ENCODE measurements around the gene TUBA3D. TPM values are rescaled to one million over a fixed set of nuclear protein-coding genes. Genes with fewer than 3 reads are reported as not detected.
"Not testable (repeated sequence)": the region's sequence is repeated elsewhere in the genome, so short reads cannot be mapped to it uniquely, and the experiment has no call there.

Gene TUBA3D
- total and polyA plus RNA-seq, 5 donors from 2014 or later: not detected

GRCh38 chr2:131451265-131451949 lies 24.5 kb upstream of the TUBA3D start:
- H3K27ac Mint-ChIP-seq; H3K9me3 Mint-ChIP-seq; H3K4me1 Mint-ChIP-seq; H3K4me1 ChIP-seq (ENCODE audit: control insufficient read depth, insufficient read depth, low read length, poor library complexity, severe bottlenecking); H3K27me3 Mint-ChIP-seq; H3K4me3 ChIP-seq (ENCODE audit: low read depth, low read length); H3K27ac ChIP-seq (ENCODE audit: insufficient read depth, low read length, poor library complexity, severe bottlenecking); H3K36me3 ChIP-seq (ENCODE audit: control insufficient read depth, insufficient read depth, low read length); H3K9me3 ChIP-seq (ENCODE audit: control insufficient read depth in 2 of 2, low read length in 2 of 2); H3K4me3 Mint-ChIP-seq; ATAC-seq (ENCODE audit: low read depth in 2 of 2); H3K27me3 ChIP-seq (ENCODE audit: control insufficient read depth, insufficient read depth, low read length); H3K36me3 Mint-ChIP-seq: not testable (repeated sequence)
- DNase-seq: peak in 1 of 3 donors; percentile 17

GRCh38 chr2:131454914-131455313 lies 21.0 kb upstream of the TUBA3D start:
- H3K9me3 Mint-ChIP-seq: not testable (repeated sequence)

GRCh38 chr2:131467722-131468121 lies 8.2 kb upstream of the TUBA3D start:
- not testable (repeated sequence) for H3K27me3 ChIP-seq (ENCODE audit: control insufficient read depth, insufficient read depth, low read length); H3K4me1 ChIP-seq (ENCODE audit: control insufficient read depth, insufficient read depth, low read length, poor library complexity, severe bottlenecking); H3K4me3 Mint-ChIP-seq; ATAC-seq (ENCODE audit: low read depth in 2 of 2); H3K36me3 ChIP-seq (ENCODE audit: control insufficient read depth, insufficient read depth, low read length); H3K9me3 Mint-ChIP-seq; H3K9me3 ChIP-seq (ENCODE audit: control insufficient read depth in 2 of 2, low read length in 2 of 2); H3K4me3 ChIP-seq (ENCODE audit: low read depth, low read length); H3K27me3 Mint-ChIP-seq; H3K36me3 Mint-ChIP-seq; H3K4me1 Mint-ChIP-seq; DNase-seq; H3K27ac Mint-ChIP-seq; H3K27ac ChIP-seq (ENCODE audit: insufficient read depth, low read length, poor library complexity, severe bottlenecking)

More at GRCh38 chr2:131454914-131455313, 21.0 kb upstream of the TUBA3D start:
- H3K27ac ChIP-seq (ENCODE audit: insufficient read depth, low read length, poor library complexity, severe bottlenecking); H3K4me1 ChIP-seq (ENCODE audit: control insufficient read depth, insufficient read depth, low read length, poor library complexity, severe bottlenecking); DNase-seq; H3K9me3 ChIP-seq (ENCODE audit: control insufficient read depth in 2 of 2, low read length in 2 of 2); H3K36me3 Mint-ChIP-seq; H3K36me3 ChIP-seq (ENCODE audit: control insufficient read depth, insufficient read depth, low read length); ATAC-seq (ENCODE audit: low read depth in 2 of 2); H3K4me1 Mint-ChIP-seq; H3K27ac Mint-ChIP-seq; H3K4me3 ChIP-seq (ENCODE audit: low read depth, low read length); H3K4me3 Mint-ChIP-seq; H3K27me3 ChIP-seq (ENCODE audit: control insufficient read depth, insufficient read depth, low read length): not testable (repeated sequence)
- peaks cover 13% of the 10 kb centered on the region for H3K27me3 Mint-ChIP-seq

GRCh38 chr2:131470944-131471343 lies 5.0 kb upstream of the TUBA3D start:
- not testable (repeated sequence) for H3K27ac Mint-ChIP-seq; H3K4me1 ChIP-seq (ENCODE audit: control insufficient read depth, insufficient read depth, low read length, poor library complexity, severe bottlenecking); H3K36me3 Mint-ChIP-seq; H3K36me3 ChIP-seq (ENCODE audit: control insufficient read depth, insufficient read depth, low read length); H3K4me3 ChIP-seq (ENCODE audit: low read depth, low read length); H3K9me3 ChIP-seq (ENCODE audit: control insufficient read depth in 2 of 2, low read length in 2 of 2); H3K27ac ChIP-seq (ENCODE audit: insufficient read depth, low read length, poor library complexity, severe bottlenecking); H3K9me3 Mint-ChIP-seq; DNase-seq; ATAC-seq (ENCODE audit: low read depth in 2 of 2); H3K27me3 ChIP-seq (ENCODE audit: control insufficient read depth, insufficient read depth, low read length); H3K4me1 Mint-ChIP-seq; H3K4me3 Mint-ChIP-seq; H3K27me3 Mint-ChIP-seq

GRCh38 chr2:131471624-131472023 lies 4.3 kb upstream of the TUBA3D start:
- H3K4me1 Mint-ChIP-seq; H3K9me3 Mint-ChIP-seq; H3K36me3 ChIP-seq (ENCODE audit: control insufficient read depth, insufficient read depth, low read length); H3K4me3 ChIP-seq (ENCODE audit: low read depth, low read length); H3K9me3 ChIP-seq (ENCODE audit: control insufficient read depth in 2 of 2, low read length in 2 of 2); H3K4me3 Mint-ChIP-seq; H3K27me3 Mint-ChIP-seq; ATAC-seq (ENCODE audit: low read depth in 2 of 2); H3K4me1 ChIP-seq (ENCODE audit: control insufficient read depth, insufficient read depth, low read length, poor library complexity, severe bottlenecking); H3K27ac ChIP-seq (ENCODE audit: insufficient read depth, low read length, poor library complexity, severe bottlenecking); H3K27me3 ChIP-seq (ENCODE audit: control insufficient read depth, insufficient read depth, low read length); H3K36me3 Mint-ChIP-seq; DNase-seq: not testable (repeated sequence)
- H3K27ac Mint-ChIP-seq: peak overlapping the region in 1 of 3 donors; percentile 47

GRCh38 chr2:131473266-131473665 lies 2.7 kb upstream of the TUBA3D start:
- not testable (repeated sequence) for DNase-seq; H3K4me1 Mint-ChIP-seq; ATAC-seq (ENCODE audit: low read depth in 2 of 2); H3K4me3 ChIP-seq (ENCODE audit: low read depth, low read length); H3K36me3 ChIP-seq (ENCODE audit: control insufficient read depth, insufficient read depth, low read length); H3K4me3 Mint-ChIP-seq; H3K36me3 Mint-ChIP-seq; H3K27me3 Mint-ChIP-seq; H3K27ac Mint-ChIP-seq; H3K4me1 ChIP-seq (ENCODE audit: control insufficient read depth, insufficient read depth, low read length, poor library complexity, severe bottlenecking); H3K27ac ChIP-seq (ENCODE audit: insufficient read depth, low read length, poor library complexity, severe bottlenecking); H3K9me3 ChIP-seq (ENCODE audit: control insufficient read depth in 2 of 2, low read length in 2 of 2); H3K27me3 ChIP-seq (ENCODE audit: control insufficient read depth, insufficient read depth, low read length); H3K9me3 Mint-ChIP-seq

- not testable (repeated sequence) for H3K4me3 Mint-ChIP-seq; H3K36me3 Mint-ChIP-seq; H3K36me3 ChIP-seq (ENCODE audit: control insufficient read depth, insufficient read depth, low read length); H3K9me3 Mint-ChIP-seq; H3K4me3 ChIP-seq (ENCODE audit: low read depth, low read length); ATAC-seq (ENCODE audit: low read depth in 2 of 2); H3K4me1 ChIP-seq (ENCODE audit: control insufficient read depth, insufficient read depth, low read length, poor library complexity, severe bottlenecking); H3K27ac Mint-ChIP-seq; H3K27me3 Mint-ChIP-seq; H3K27me3 ChIP-seq (ENCODE audit: control insufficient read depth, insufficient read depth, low read length); DNase-seq; H3K4me1 Mint-ChIP-seq; H3K27ac ChIP-seq (ENCODE audit: insufficient read depth, low read length, poor library complexity, severe bottlenecking); H3K9me3 ChIP-seq (ENCODE audit: control insufficient read depth in 2 of 2, low read length in 2 of 2)
Observed at GRCh38 chr2:131476363-131476762, 444 bp downstream of the TUBA3D start.

GRCh38 chr2:131477227-131477626 lies 1.3 kb downstream of the TUBA3D start:
- H3K9me3 ChIP-seq (ENCODE audit: control insufficient read depth in 2 of 2, low read length in 2 of 2); H3K27me3 ChIP-seq (ENCODE audit: control insufficient read depth, insufficient read depth, low read length); H3K9me3 Mint-ChIP-seq; H3K4me1 ChIP-seq (ENCODE audit: control insufficient read depth, insufficient read depth, low read length, poor library complexity, severe bottlenecking); H3K36me3 ChIP-seq (ENCODE audit: control insufficient read depth, insufficient read depth, low read length); H3K4me1 Mint-ChIP-seq; ATAC-seq (ENCODE audit: low read depth in 2 of 2); DNase-seq; H3K36me3 Mint-ChIP-seq; H3K27ac ChIP-seq (ENCODE audit: insufficient read depth, low read length, poor library complexity, severe bottlenecking); H3K4me3 Mint-ChIP-seq; H3K4me3 ChIP-seq (ENCODE audit: low read depth, low read length); H3K27me3 Mint-ChIP-seq: not testable (repeated sequence)
- H3K27ac Mint-ChIP-seq: peak overlapping the region in 1 of 3 donors; percentile 48

All from CD4-positive, CD25-positive, alpha-beta regulatory T cell (primary cell).